ENCODE results near the gene UNCX.

DNA sequence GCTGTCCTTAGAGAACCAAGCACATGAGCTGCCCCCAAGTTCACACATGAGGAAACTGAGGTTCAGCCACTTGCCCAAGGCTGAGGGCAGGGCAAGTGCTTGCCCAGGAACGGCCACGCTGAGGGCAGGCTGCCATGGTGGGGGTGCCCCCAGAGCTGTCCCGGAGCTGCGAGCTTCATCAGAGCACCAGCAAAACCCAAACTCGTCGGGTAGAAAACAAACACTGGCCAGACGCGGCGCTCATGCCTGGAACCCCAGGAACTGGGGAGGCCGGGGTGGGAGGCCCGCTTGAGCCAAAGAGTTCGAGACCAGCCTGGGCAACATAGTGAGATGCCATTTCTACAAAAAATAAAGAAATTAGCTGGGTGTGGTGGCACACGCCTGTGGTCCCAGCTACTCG is 38.4 kb downstream of the UNCX start:
- TF ChIP-seq EZH2 (IDR thresholded peaks at IDR 0.05; ENCODE audit: insufficient read depth, poor library complexity, severe bottlenecking): no peak
- no peak for TF ChIP-seq EZH2phosphoT487 (IDR thresholded peaks at IDR 0.05; ENCODE audit: insufficient read depth, low read depth)

All from GM23248 (cell line).